ENCODE measurements around the gene ADAMTS20.

- TF ChIP-seq EZH2 (IDR thresholded peaks at IDR 0.05; ENCODE audit: low read length, missing control alignments) (no peak), CTCF (conservative IDR thresholded peaks at IDR 0.05 in 1 of 2, IDR thresholded peaks at IDR 0.05 in 1 of 2; ENCODE audit: low read depth in 1 of 2, low read length in 2 of 2) (no peak)
Observed at GRCh38 chr12:43317156-43317555, 234.8 kb downstream of the ADAMTS20 start.

Data from fibroblast of lung (primary cell).